GM10266 (cell line): Measurements from ENCODE around the gene SIRT7.

Experiments
- DNase-seq: peaks from one replicate; pipeline ENCODE4 v3.0.0; 2012; ENCODE audit errors: extremely low spot score
- CTCF ChIP-seq: IDR thresholded peaks from 2 replicates; pipeline ENCODE4 v1.5.1; 2012; ENCODE audit warnings: mild to moderate bottlenecking, low read depth; ENCODE audit not compliant: control insufficient read depth, insufficient read depth; ENCODE audit errors: missing control alignments

The SIRT7 gene

DNA sequence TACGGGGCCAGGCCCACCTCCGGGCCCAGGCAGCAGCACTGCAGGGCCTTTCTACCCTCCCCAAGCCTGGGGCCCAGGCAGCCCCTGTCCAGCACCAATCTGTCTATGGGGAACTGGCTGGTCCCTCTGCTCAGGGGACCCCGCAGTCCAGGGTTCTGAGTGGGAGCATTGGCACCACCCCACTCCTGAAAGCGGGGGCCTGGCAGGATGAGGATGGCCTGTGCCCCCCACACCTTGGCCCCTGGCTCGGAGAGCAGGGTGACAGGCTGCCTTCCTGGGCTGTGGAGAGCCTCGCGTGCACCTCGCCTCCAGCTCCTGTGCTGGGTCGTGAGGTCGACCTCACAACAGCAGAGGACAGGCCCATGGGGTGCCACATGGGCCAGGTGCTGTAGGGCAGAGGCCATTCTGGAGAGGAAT is 14.6 kb downstream of the SIRT7 start:
- TF ChIP-seq CTCF: no peak
- no peak for DNase-seq

DNA sequence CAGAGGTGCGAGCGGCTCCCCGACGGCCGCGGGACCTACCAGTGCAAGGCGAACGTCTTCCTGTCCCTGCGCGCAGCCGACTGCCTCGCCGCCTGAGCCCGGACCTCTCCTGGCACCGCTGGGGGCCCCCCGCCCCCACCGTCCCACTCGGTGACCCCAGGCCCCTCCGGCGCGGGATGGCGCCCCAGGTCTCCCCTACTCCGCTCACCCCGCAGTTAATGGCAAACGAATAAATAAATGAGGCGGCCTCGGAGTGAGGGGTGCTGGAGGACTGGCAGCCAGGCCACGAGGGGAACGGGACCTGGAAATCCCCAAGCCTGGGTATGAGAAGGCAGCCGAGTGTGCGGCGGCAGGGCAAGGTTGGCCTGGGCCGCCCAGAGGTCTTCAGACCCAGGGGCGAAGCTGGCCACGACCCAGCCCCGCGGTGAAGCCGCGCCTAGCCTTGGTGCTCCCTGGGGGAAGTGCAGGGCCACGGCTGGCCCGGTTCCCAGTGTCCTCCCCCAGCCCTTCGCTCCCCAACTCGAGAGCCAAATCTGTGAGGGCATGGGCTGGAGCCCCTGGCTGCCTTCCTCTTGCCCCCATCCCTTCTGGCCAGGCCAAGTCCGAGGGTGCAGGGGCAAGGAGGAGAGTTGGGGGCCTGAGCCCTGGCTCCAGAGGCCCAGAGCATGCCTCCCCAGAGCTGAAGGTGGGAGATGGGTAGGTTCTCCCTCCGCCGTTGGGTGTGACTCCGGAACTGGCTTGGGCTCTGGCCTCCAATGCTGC is 15.1 kb downstream of the SIRT7 start:
- no peak for TF ChIP-seq CTCF
- DNase-seq: no peak

GRCh38 chr17:81902023-81902652 is 15.8 kb downstream of the SIRT7 start, which contains the start of gene NPB:
Gene NPB (plus strand): TSS chr17:81902238. CDS start chr17:81902278, 40 bp downstream.
- no peak for TF ChIP-seq CTCF
- peak; percentile 61 for DNase-seq

DNA sequence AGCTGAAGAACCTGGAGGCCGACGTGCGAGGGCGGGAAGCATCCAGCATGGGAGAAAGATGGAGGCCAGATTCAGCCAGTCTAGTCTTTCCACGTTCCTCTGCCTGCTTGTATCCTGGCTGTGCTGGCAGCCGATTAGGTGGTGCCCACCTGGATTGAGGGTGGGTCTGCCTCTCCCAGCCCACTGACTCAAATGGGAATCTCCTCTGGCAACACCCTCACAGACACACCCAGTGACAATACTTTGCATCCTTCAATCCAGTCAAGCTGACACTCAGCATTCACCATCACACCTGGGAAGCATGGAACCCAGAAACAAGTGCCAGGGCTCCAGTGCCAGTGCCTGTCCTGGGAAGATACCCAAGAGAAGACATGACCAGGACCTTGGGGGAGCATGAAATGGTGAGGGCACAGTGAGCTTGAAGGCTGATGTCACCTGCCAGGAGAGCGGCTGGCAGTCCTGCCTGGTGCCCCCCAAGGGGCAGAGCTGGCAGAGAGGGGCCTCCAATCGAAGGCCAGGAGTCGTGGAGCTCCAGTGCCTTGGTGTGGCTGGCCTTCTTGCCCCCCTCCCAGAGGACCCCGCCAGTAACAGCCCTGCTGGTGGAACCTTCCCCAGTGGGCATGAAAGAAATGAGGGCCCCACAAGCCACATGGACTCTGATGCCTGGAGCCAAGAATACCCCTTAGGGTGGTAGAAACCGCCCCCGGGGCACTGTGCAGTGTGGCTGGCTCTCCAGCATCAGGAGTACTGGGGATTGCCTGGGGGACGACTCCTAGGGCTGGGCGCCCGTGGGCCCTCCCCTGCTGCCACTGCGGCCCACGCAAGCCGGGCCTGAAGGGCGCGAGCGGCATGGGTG is 16.6 kb downstream of the SIRT7 start:
- TF ChIP-seq CTCF: no peak
- no peak for DNase-seq

- no peak for DNase-seq
- no peak for TF ChIP-seq CTCF
These were observed 17.7 kb downstream of the SIRT7 start for GRCh38 chr17:81900181-81900820.

DNA sequence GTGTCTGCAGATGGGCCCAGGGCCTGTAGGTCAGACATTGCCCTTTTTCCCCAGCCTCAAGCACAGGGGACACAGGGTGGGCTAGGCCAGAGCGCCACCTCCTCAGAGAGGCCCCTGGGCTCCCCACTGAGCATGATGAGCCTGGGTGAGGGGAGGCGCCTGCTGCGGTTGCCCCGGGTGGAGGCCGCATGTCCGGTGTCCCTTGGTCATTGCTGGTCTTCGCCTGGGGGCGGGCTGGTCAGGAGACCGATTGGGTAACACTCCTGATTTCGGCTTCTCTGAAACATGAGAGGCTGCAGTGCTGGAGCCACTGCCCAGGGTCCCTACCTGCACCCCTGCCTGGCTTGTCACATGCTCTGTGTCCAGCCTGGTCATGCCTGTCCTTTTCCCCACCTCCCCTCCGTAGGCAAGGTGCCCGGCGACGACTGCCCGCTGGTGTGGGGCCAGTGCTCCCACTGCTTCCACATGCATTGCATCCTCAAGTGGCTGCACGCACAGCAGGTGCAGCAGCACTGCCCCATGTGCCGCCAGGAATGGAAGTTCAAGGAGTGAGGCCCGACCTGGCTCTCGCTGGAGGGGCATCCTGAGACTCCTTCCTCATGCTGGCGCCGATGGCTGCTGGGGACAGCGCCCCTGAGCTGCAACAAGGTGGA is 18.3 kb downstream of the SIRT7 start:
- no peak for DNase-seq
- no peak for TF ChIP-seq CTCF
